ENCODE data around the gene CERK.

The CERK gene

GRCh38 chr22:46677323-46678002, 60.6 kb downstream of the CERK start:
- DNase-seq (ENCODE audit: low read depth) = no peak

- DNase-seq (ENCODE audit: low read depth) = no peak
Observed at GRCh38 chr22:46676881-46677280, 61.2 kb downstream of the CERK start.

- no peak for DNase-seq (ENCODE audit: low read depth)
Observed at GRCh38 chr22:46676479-46676878, 61.6 kb downstream of the CERK start.

- DNase-seq (ENCODE audit: low read depth) = no peak
Observed at GRCh38 chr22:46675938-46676337, 62.1 kb downstream of the CERK start.

- no peak for DNase-seq (ENCODE audit: low read depth)
Observed at GRCh38 chr22:46675479-46675878, 62.6 kb downstream of the CERK start.

- DNase-seq (ENCODE audit: low read depth) = no peak
Observed at GRCh38 chr22:46674906-46675305, 63.1 kb downstream of the CERK start.

- no peak for DNase-seq (ENCODE audit: low read depth)
Observed at GRCh38 chr22:46674367-46674781, 63.7 kb downstream of the CERK start.

GRCh38 chr22:46673662-46674236, 64.3 kb downstream of the CERK start:
- DNase-seq (ENCODE audit: low read depth) = no peak

- DNase-seq (ENCODE audit: low read depth) = no peak
Observed at GRCh38 chr22:46673205-46673604, 64.8 kb downstream of the CERK start.

- DNase-seq (ENCODE audit: low read depth) = no peak
Observed at GRCh38 chr22:46672731-46673130, 65.3 kb downstream of the CERK start.

GRCh38 chr22:46671824-46672432, 66.1 kb downstream of the CERK start:
- no peak for DNase-seq (ENCODE audit: low read depth)

GRCh38 chr22:46669201-46669600, 68.9 kb downstream of the CERK start:
- no peak for DNase-seq (ENCODE audit: low read depth)

- DNase-seq (ENCODE audit: low read depth) = no peak
Observed at GRCh38 chr22:46668116-46668515, 69.9 kb downstream of the CERK start.

GRCh38 chr22:46667245-46667623, 70.8 kb downstream of the CERK start:
- DNase-seq (ENCODE audit: low read depth) = no peak

- DNase-seq (ENCODE audit: low read depth) = no peak
Observed at GRCh38 chr22:46666577-46667244, 71.3 kb downstream of the CERK start.

GRCh38 chr22:46665751-46666280, 72.2 kb downstream of the CERK start:
- DNase-seq (ENCODE audit: low read depth) = no peak

GRCh38 chr22:46665151-46665695, 72.8 kb downstream of the CERK start:
- no peak for DNase-seq (ENCODE audit: low read depth)

- no peak for DNase-seq (ENCODE audit: low read depth)
Observed at GRCh38 chr22:46664301-46664855, 73.7 kb downstream of the CERK start.

- DNase-seq (ENCODE audit: low read depth) = no peak
Observed at GRCh38 chr22:46663436-46664100, 74.5 kb downstream of the CERK start.

- no peak for DNase-seq (ENCODE audit: low read depth)
Observed at GRCh38 chr22:46663001-46663400, 75.1 kb downstream of the CERK start.

GRCh38 chr22:46662226-46662625, 75.8 kb downstream of the CERK start:
- no peak for DNase-seq (ENCODE audit: low read depth)
